GM23338 (cell line): ENCODE results near the gene RBM48. TPM values are rescaled to one million over a fixed set of nuclear protein-coding genes. Genes with fewer than 3 reads are reported as not detected.

ENCODE experiments used
- ATAC-seq: fragments of 200-7000 bp; cut with Tn5 transposase; 3 replicates; pipeline ENCODE4 v1.9.1; 2020
- DNase-seq: peaks from one replicate; pipeline ENCODE4 v3.0.0-alpha.2; 2015; ENCODE audit warnings: low spot score
- H2AFZ ChIP-seq: fragments of 200-600 bp; sonication (generic); 2 replicates; pipeline ENCODE4 v1.8.0; 2016; ENCODE audit warnings: antibody characterized with exemption, mild to moderate bottlenecking, moderate library complexity
- H3F3A ChIP-seq: fragments of 200-600 bp; sonication (generic); replicated peaks from 2 replicates; pipeline ENCODE4 v1.8.0; 2017; ENCODE audit warnings: antibody characterized with exemption, mixed run types, low read depth
- H3K27ac ChIP-seq: fragments of 200-600 bp; sonication (generic); 2 replicates; pipeline ENCODE4 v1.6.1; 2016; ENCODE audit warnings: low read depth
- H3K27me3 ChIP-seq: fragments of 200-600 bp; sonication (generic); 2 replicates; pipeline ENCODE4 v1.8.0; 2016; ENCODE audit warnings: mild to moderate bottlenecking, mixed run types, moderate library complexity; ENCODE audit not compliant: insufficient read depth
- H3K36me3 ChIP-seq: fragments of 200-600 bp; sonication (generic); 2 replicates; pipeline ENCODE4 v1.8.0; 2016; ENCODE audit warnings: mild to moderate bottlenecking; ENCODE audit not compliant: insufficient read depth
- H3K4me1 ChIP-seq: fragments of 200-600 bp; sonication (generic); 2 replicates; pipeline ENCODE4 v1.8.0; 2016; ENCODE audit warnings: mild to moderate bottlenecking, moderate library complexity; ENCODE audit not compliant: insufficient read depth
- H3K4me2 ChIP-seq: fragments of 200-600 bp; sonication (generic); 2 replicates; pipeline ENCODE4 v1.7.1; 2017; ENCODE audit warnings: mixed run types
- H3K4me3 ChIP-seq: fragments of 200-600 bp; sonication (generic); 2 replicates; pipeline ENCODE4 v1.6.1; 2016; ENCODE audit warnings: mixed run types
- H3K79me2 ChIP-seq: fragments of 200-600 bp; sonication (generic); replicated peaks from 2 replicates; pipeline ENCODE4 v1.8.0; 2017; ENCODE audit warnings: mild to moderate bottlenecking; ENCODE audit not compliant: insufficient read depth
- H3K9me2 ChIP-seq: fragments of 200-600 bp; sonication (generic); 2 replicates; pipeline ENCODE4 v1.8.0; 2017; ENCODE audit not compliant: insufficient read depth
- H4K20me1 ChIP-seq: fragments of 200-600 bp; sonication (generic); replicated peaks from 2 replicates; pipeline ENCODE4 v1.8.0; 2017; ENCODE audit warnings: mild to moderate bottlenecking; ENCODE audit not compliant: insufficient read depth
- H3K27ac Mint-ChIP-seq: 2 replicates; pipeline ENCODE4 v1.8.0; 2020; ENCODE audit warnings: inconsistent platforms, mild to moderate bottlenecking, moderate library complexity, mixed read lengths
- H3K27me3 Mint-ChIP-seq: 3 replicates; pipeline ENCODE4 v1.8.0; 2022; ENCODE audit warnings: low read depth, mild to moderate bottlenecking, moderate library complexity, mixed read lengths, inconsistent platforms; ENCODE audit not compliant: insufficient read depth, poor library complexity
- H3K36me3 Mint-ChIP-seq: 3 replicates; pipeline ENCODE4 v1.8.0; 2021; ENCODE audit warnings: low read depth, mild to moderate bottlenecking, inconsistent platforms, moderate library complexity, mixed read lengths
- H3K4me1 Mint-ChIP-seq: 3 replicates; pipeline ENCODE4 v1.8.0; 2020; ENCODE audit warnings: mild to moderate bottlenecking, inconsistent platforms, mixed read lengths
- H3K4me3 Mint-ChIP-seq: 3 replicates; pipeline ENCODE4 v1.8.0; 2021; ENCODE audit warnings: moderate library complexity, mild to moderate bottlenecking, inconsistent platforms, mixed read lengths
- H3K9me3 Mint-ChIP-seq: 3 replicates; pipeline ENCODE4 v1.8.0; 2020; ENCODE audit warnings: moderate library complexity, mild to moderate bottlenecking, inconsistent platforms, mixed read lengths
- CREB1 ChIP-seq: fragments of 250-450 bp; sonication (Bioruptor Pico); IDR thresholded peaks from 2 replicates; pipeline ENCODE4 v1.5.0; 2020; ENCODE audit warnings: low read depth, mild to moderate bottlenecking, moderate library complexity
- EZH2 ChIP-seq: fragments of 200-600 bp; sonication (generic); IDR thresholded peaks from one replicate; pipeline ENCODE4 v1.8.0; 2017; ENCODE audit warnings: antibody characterized with exemption, mild to moderate bottlenecking, low read depth; ENCODE audit not compliant: unreplicated experiment
- EZH2phosphoT487 ChIP-seq: fragments of 200-600 bp; sonication (generic); IDR thresholded peaks from one replicate; pipeline ENCODE4 v1.8.1; 2018; ENCODE audit warnings: antibody characterized with exemption; ENCODE audit not compliant: unreplicated experiment
- JUNB ChIP-seq: IDR thresholded peaks from one replicate; pipeline ENCODE4 v1.6.1; 2016; ENCODE audit warnings: antibody characterized with exemption; ENCODE audit not compliant: unreplicated experiment
- NANOG ChIP-seq: IDR thresholded peaks from 2 replicates; pipeline ENCODE4 v1.6.1; 2016; ENCODE audit warnings: antibody characterized with exemption, borderline replicate concordance
- POLR2AphosphoS5 ChIP-seq: IDR thresholded peaks from 2 replicates; pipeline ENCODE4 v1.6.1; 2016; ENCODE audit warnings: antibody characterized with exemption, low read depth
- STAT1 ChIP-seq: IDR thresholded peaks from one replicate; pipeline ENCODE4 v1.6.1; 2016; ENCODE audit warnings: antibody characterized with exemption; ENCODE audit not compliant: unreplicated experiment
- ZNF114 ChIP-seq: fragments of 250-450 bp; sonication (Bioruptor Pico); IDR thresholded peaks from 2 replicates; pipeline ENCODE4 v1.5.0; 2020; ENCODE audit warnings: mild to moderate bottlenecking, moderate library complexity
- ZNF331 ChIP-seq: fragments of 250-450 bp; sonication (Bioruptor Pico); IDR thresholded peaks from 2 replicates; pipeline ENCODE4 v1.5.0; 2020; ENCODE audit warnings: low read depth, mild to moderate bottlenecking, moderate library complexity
- polyA plus RNA-seq: library from polyadenylated mRNA; unstranded; fragments of >200 nt; fragmentation: Nextera tagmentation; extraction: Ambion mirVana; gene quantifications from 2 replicates; pipeline ENCODE4 v1.2.1, GENCODE V29; 2016
- total RNA-seq: library from RNA; depleted of rRNA; stranded (reverse); fragments of >200 nt; shearing (Covaris generic); gene quantifications from 2 replicates; pipeline ENCODE4 v1.2.3, GENCODE V29; 2014
- TF ChIP-seq, protein P1 (sequence below): IDR thresholded peaks from one replicate; pipeline ENCODE4 v1.6.1; 2018; ENCODE audit warnings: antibody characterized with exemption; ENCODE audit not compliant: unreplicated experiment
- TF ChIP-seq, protein P2 (sequence below): fragments of 250-450 bp; sonication (Bioruptor Pico); IDR thresholded peaks from 2 replicates; pipeline ENCODE4 v1.5.0; 2020; ENCODE audit warnings: mild to moderate bottlenecking, moderate library complexity
- TF ChIP-seq, protein P3 (sequence below), 2 experiments: fragments of 200-600 bp in 1 of 2; sonication (generic) in 1 of 2; conservative IDR thresholded peaks; 2 replicates each; pipeline versions ENCODE4 v1.5.1 to v1.6.1; 2016 to 2017; ENCODE audit warnings: antibody characterized with exemption in 2 of 2, low read depth in 2 of 2, mild to moderate bottlenecking in 2 of 2, moderate library complexity in 1 of 2

Gene RBM48
- total and polyA plus RNA-seq, 2 experiments from 2014 or later = 8.8 to 11.1 TPM

DNA sequence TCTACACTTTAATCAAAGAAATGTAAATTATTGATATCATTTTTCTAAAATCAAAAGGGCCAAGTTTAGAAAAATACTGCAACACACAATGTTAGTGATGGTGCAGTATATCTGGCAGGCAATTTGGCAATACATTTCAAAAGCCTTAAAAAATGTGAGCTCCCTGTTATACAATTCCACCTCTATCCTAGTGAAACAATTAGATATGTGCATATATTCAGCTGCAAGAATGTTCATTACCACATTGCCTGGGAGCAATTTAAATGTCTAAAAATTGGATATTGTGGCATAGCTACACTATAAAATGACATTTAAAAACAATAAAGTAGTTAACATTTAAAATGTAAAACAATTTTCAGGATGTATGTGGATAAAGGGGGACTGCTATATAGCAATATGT, 40.8 kb upstream of the RBM48 start:
- Mint-ChIP-seq H3K9me3 (no peaks in the 10 kb centered on the region), H3K27me3 (no peaks in the 10 kb centered on the region), H3K27ac (no peak overlapping the region), H3K4me3 (no peak overlapping the region), H3K4me1 (no peaks in the 10 kb centered on the region), H3K36me3 (peaks cover 34% of the 10 kb centered on the region)
- Histone ChIP-seq H3K27ac (no peak overlapping the region), H3K4me3 (no peak overlapping the region), H3K79me2 (no peaks in the 10 kb centered on the region), H4K20me1 (no peaks in the 10 kb centered on the region), H3K27me3 (no peaks in the 10 kb centered on the region), H2AFZ (no peak overlapping the region), H3F3A (no peaks in the 10 kb centered on the region), H3K36me3 (peaks cover 10% of the 10 kb centered on the region; the same call in 1 of the 2 replicates), H3K9me2 (no peaks in the 10 kb centered on the region), H3K4me2 (no peak overlapping the region), H3K4me1 (no peaks in the 10 kb centered on the region)
- DNase-seq (no peak), ATAC-seq (no peak)
- no peak for TF ChIP-seq NANOG

DNA sequence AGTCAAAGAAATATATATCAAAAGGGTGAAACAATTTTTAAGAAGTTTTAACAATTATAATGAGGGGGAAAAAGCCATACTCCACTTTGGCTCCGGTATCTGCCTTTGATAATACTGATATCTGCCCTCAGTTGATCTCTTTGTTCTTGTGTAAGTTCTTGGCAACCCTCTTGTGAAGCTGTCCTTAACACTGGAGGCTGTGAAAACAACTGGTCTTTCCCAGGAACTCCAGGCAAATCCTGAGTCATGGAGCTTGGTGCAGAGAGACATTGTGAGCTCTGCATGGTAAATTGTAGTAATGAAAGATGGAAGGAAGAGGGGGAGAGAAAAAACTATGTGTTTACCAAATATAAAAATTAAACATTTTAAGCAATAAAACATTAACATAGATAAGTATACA, 39.0 kb upstream of the RBM48 start:
- no peaks in the 10 kb centered on the region for H3K79me2 ChIP-seq
- no peak overlapping the region for H3K27ac ChIP-seq
- H4K20me1 ChIP-seq = no peaks in the 10 kb centered on the region
- Mint-ChIP-seq H3K27me3 (no peaks in the 10 kb centered on the region), H3K4me3 (no peak overlapping the region), H3K4me1 (no peaks in the 10 kb centered on the region), H3K27ac (no peak overlapping the region), H3K9me3 (no peaks in the 10 kb centered on the region), H3K36me3 (peaks cover 40% of the 10 kb centered on the region)
- no peak overlapping the region for H2AFZ ChIP-seq
- ATAC-seq (no peak), DNase-seq (no peak)
- no peaks in the 10 kb centered on the region for H3F3A ChIP-seq
- no peaks in the 10 kb centered on the region for H3K27me3 ChIP-seq
- TF ChIP-seq NANOG (no peak), STAT1 (no peak), ZNF114 (CRISPR knock-in tag) (no peak), EZH2 (no peak), ZNF331 (CRISPR knock-in tag) (no peak), JUNB (no peak), POLR2AphosphoS5 (no peak), EZH2phosphoT487 (no peak), CREB1 (CRISPR knock-in tag) (no peak)
- TF ChIP-seq, protein P1, sequence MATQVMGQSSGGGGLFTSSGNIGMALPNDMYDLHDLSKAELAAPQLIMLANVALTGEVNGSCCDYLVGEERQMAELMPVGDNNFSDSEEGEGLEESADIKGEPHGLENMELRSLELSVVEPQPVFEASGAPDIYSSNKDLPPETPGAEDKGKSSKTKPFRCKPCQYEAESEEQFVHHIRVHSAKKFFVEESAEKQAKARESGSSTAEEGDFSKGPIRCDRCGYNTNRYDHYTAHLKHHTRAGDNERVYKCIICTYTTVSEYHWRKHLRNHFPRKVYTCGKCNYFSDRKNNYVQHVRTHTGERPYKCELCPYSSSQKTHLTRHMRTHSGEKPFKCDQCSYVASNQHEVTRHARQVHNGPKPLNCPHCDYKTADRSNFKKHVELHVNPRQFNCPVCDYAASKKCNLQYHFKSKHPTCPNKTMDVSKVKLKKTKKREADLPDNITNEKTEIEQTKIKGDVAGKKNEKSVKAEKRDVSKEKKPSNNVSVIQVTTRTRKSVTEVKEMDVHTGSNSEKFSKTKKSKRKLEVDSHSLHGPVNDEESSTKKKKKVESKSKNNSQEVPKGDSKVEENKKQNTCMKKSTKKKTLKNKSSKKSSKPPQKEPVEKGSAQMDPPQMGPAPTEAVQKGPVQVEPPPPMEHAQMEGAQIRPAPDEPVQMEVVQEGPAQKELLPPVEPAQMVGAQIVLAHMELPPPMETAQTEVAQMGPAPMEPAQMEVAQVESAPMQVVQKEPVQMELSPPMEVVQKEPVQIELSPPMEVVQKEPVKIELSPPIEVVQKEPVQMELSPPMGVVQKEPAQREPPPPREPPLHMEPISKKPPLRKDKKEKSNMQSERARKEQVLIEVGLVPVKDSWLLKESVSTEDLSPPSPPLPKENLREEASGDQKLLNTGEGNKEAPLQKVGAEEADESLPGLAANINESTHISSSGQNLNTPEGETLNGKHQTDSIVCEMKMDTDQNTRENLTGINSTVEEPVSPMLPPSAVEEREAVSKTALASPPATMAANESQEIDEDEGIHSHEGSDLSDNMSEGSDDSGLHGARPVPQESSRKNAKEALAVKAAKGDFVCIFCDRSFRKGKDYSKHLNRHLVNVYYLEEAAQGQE = no peak
- TF ChIP-seq, protein P2, sequence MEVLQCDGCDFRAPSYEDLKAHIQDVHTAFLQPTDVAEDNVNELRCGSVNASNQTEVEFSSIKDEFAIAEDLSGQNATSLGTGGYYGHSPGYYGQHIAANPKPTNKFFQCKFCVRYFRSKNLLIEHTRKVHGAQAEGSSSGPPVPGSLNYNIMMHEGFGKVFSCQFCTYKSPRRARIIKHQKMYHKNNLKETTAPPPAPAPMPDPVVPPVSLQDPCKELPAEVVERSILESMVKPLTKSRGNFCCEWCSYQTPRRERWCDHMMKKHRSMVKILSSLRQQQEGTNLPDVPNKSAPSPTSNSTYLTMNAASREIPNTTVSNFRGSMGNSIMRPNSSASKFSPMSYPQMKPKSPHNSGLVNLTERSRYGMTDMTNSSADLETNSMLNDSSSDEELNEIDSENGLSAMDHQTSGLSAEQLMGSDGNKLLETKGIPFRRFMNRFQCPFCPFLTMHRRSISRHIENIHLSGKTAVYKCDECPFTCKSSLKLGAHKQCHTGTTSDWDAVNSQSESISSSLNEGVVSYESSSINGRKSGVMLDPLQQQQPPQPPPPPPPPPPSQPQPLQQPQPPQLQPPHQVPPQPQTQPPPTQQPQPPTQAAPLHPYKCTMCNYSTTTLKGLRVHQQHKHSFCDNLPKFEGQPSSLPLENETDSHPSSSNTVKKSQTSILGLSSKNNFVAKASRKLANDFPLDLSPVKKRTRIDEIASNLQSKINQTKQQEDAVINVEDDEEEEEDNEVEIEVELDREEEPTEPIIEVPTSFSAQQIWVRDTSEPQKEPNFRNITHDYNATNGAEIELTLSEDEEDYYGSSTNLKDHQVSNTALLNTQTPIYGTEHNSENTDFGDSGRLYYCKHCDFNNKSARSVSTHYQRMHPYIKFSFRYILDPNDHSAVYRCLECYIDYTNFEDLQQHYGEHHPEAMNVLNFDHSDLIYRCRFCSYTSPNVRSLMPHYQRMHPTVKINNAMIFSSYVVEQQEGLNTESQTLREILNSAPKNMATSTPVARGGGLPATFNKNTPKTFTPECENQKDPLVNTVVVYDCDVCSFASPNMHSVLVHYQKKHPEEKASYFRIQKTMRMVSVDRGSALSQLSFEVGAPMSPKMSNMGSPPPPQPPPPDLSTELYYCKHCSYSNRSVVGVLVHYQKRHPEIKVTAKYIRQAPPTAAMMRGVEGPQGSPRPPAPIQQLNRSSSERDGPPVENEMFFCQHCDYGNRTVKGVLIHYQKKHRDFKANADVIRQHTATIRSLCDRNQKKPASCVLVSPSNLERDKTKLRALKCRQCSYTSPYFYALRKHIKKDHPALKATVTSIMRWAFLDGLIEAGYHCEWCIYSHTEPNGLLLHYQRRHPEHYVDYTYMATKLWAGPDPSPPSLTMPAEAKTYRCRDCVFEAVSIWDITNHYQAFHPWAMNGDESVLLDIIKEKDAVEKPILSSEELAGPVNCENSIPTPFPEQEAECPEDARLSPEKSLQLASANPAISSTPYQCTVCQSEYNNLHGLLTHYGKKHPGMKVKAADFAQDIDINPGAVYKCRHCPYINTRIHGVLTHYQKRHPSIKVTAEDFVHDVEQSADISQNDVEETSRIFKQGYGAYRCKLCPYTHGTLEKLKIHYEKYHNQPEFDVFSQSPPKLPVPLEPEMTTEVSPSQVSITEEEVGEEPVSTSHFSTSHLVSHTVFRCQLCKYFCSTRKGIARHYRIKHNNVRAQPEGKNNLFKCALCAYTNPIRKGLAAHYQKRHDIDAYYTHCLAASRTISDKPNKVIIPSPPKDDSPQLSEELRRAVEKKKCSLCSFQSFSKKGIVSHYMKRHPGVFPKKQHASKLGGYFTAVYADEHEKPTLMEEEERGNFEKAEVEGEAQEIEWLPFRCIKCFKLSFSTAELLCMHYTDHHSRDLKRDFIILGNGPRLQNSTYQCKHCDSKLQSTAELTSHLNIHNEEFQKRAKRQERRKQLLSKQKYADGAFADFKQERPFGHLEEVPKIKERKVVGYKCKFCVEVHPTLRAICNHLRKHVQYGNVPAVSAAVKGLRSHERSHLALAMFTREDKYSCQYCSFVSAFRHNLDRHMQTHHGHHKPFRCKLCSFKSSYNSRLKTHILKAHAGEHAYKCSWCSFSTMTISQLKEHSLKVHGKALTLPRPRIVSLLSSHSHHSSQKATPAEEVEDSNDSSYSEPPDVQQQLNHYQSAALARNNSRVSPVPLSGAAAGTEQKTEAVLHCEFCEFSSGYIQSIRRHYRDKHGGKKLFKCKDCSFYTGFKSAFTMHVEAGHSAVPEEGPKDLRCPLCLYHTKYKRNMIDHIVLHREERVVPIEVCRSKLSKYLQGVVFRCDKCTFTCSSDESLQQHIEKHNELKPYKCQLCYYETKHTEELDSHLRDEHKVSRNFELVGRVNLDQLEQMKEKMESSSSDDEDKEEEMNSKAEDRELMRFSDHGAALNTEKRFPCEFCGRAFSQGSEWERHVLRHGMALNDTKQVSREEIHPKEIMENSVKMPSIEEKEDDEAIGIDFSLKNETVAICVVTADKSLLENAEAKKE (CRISPR knock-in tag) = no peak
- TF ChIP-seq, protein P3, sequence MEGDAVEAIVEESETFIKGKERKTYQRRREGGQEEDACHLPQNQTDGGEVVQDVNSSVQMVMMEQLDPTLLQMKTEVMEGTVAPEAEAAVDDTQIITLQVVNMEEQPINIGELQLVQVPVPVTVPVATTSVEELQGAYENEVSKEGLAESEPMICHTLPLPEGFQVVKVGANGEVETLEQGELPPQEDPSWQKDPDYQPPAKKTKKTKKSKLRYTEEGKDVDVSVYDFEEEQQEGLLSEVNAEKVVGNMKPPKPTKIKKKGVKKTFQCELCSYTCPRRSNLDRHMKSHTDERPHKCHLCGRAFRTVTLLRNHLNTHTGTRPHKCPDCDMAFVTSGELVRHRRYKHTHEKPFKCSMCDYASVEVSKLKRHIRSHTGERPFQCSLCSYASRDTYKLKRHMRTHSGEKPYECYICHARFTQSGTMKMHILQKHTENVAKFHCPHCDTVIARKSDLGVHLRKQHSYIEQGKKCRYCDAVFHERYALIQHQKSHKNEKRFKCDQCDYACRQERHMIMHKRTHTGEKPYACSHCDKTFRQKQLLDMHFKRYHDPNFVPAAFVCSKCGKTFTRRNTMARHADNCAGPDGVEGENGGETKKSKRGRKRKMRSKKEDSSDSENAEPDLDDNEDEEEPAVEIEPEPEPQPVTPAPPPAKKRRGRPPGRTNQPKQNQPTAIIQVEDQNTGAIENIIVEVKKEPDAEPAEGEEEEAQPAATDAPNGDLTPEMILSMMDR (conservative IDR thresholded peaks at IDR 0.05; ENCODE audit: low read depth in 2 of 2) = no peak
- no peak overlapping the region for H3K4me3 ChIP-seq
- no peaks in the 10 kb centered on the region for H3K4me1 ChIP-seq
- no peaks in the 10 kb centered on the region for H3K9me2 ChIP-seq
- no peak overlapping the region for H3K4me2 ChIP-seq
- peaks cover 10% of the 10 kb centered on the region; the same call in 1 of the 2 replicates for H3K36me3 ChIP-seq
